K562 (cell line): ENCODE measurements around the gene RGMB. TPM values are rescaled to one million over a fixed set of nuclear protein-coding genes. Genes with fewer than 3 reads are reported as not detected.

ENCODE experiments used
- ATAC-seq: fragments of 200-7000 bp; cut with Tn5 transposase; 3 replicates; pipeline ENCODE4 v1.9.1; 2020; ENCODE audit warnings: moderate library complexity
- BruUV-seq: library from RNA; stranded (reverse); fragments of 400-500 nt; replicated peaks from 2 replicates; lab custom pipeline; 2021; lab: Mats Ljungman, UMichigan
- CTCF ChIA-PET: fragments of 300-600 bp; formaldehyde crosslinking; extraction: SDS; loops from one replicate; lab custom pipeline; 2021; ENCODE audit warnings: low intra/inter-chr PET ratio; lab: Yijun Ruan, JAX
- POLR2A ChIA-PET: fragments of 300-600, 350-650 bp; sonication (Branson Sonifier 250); formaldehyde crosslinking; extraction: SDS; loops from one replicate; lab custom pipeline; 2021; ENCODE audit warnings: antibody characterized with exemption, inconsistent platforms; lab: Yijun Ruan, JAX
- DNase-seq, 4 experiments: peaks; one replicate each; pipeline versions ENCODE4 v3.0.0 to v3.0.0-alpha.2; 2011 to 2018; ENCODE audit warnings: low spot score in 3 of 4, mixed read lengths in 3 of 4; ENCODE audit errors: extremely low read depth in 1 of 4
- FAIRE-seq: peaks from 2 replicates; lab custom pipeline; 2011; peaks lifted over from hg19 to GRCh38; lab: Jason Lieb, UNC
- H2AFZ ChIP-seq: 2 replicates; pipeline ENCODE4 v1.6.0; 2011; ENCODE audit warnings: low read depth, low read length, control low read depth, inconsistent platforms
- H3K27ac ChIP-seq: fragments of 200-600 bp; 3 replicates; pipeline ENCODE4 v1.8.0; 2011; ENCODE audit warnings: low read depth, mild to moderate bottlenecking, control low read depth, inconsistent platforms, low read length, moderate library complexity, mixed read lengths; ENCODE audit errors: extremely low read depth
- H3K27me3 ChIP-seq, 2 experiments: fragments of 300-600 bp in 1 of 2; 2 replicates in 1 of 2; 3 replicates in 1 of 2; pipeline versions ENCODE4 v1.6.0 to v1.8.0; 2011; ENCODE audit warnings: inconsistent platforms in 2 of 2, low read length in 2 of 2, mild to moderate bottlenecking in 1 of 2, mixed read lengths in 1 of 2, moderate library complexity in 1 of 2; ENCODE audit not compliant: control insufficient read depth in 2 of 2, insufficient read depth in 2 of 2
- H3K36me3 ChIP-seq: fragments of 300-600 bp; 3 replicates; pipeline ENCODE4 v1.8.0; 2011; ENCODE audit warnings: mild to moderate bottlenecking, low read length, inconsistent platforms; ENCODE audit not compliant: control insufficient read depth, insufficient read depth
- H3K4me1 ChIP-seq, 2 experiments: fragments of 200-600 bp in 1 of 2; replicated peaks in 1 of 2; 2 replicates in 1 of 2; 3 replicates in 1 of 2; pipeline versions ENCODE4 v1.5.1 to v1.8.0; 2011; ENCODE audit warnings: inconsistent platforms in 2 of 2, low read length in 2 of 2, mild to moderate bottlenecking in 1 of 2, mixed read lengths in 1 of 2, moderate library complexity in 1 of 2; ENCODE audit not compliant: control insufficient read depth in 2 of 2, insufficient read depth in 2 of 2
- H3K4me2 ChIP-seq: 2 replicates; pipeline ENCODE4 v1.6.1; 2011; ENCODE audit warnings: low read length, control low read depth, inconsistent platforms, mixed read lengths; ENCODE audit not compliant: insufficient read depth
- H3K4me3 ChIP-seq: fragments of 200-600 bp; sonication (generic), shearing (Covaris generic); 2 replicates; pipeline ENCODE4 v1.5.1; 2016; ENCODE audit warnings: control low read depth, inconsistent platforms
- H3K79me2 ChIP-seq: fragments of 200-600 bp; 3 replicates; pipeline ENCODE4 v1.8.0; 2011; ENCODE audit warnings: low read length, inconsistent platforms; ENCODE audit not compliant: control insufficient read depth, insufficient read depth
- H3K9ac ChIP-seq, 2 experiments: 2 replicates each; pipeline versions ENCODE4 v1.6.0 to v1.6.1; 2011; ENCODE audit warnings: low read depth in 2 of 2, low read length in 2 of 2, control low read depth in 1 of 2, inconsistent platforms in 1 of 2, mild to moderate bottlenecking in 1 of 2, mixed read lengths in 1 of 2; ENCODE audit not compliant: insufficient read depth in 1 of 2
- H3K9me1 ChIP-seq: one replicate; pipeline ENCODE4 v1.6.0; 2011; ENCODE audit warnings: inconsistent platforms, mild to moderate bottlenecking, low read length, moderate library complexity; ENCODE audit not compliant: control insufficient read depth, insufficient read depth
- H3K9me3 ChIP-seq: replicated peaks from 2 replicates; pipeline ENCODE4 v1.5.1; 2011; ENCODE audit warnings: low read depth, low read length, inconsistent platforms; ENCODE audit not compliant: control insufficient read depth, insufficient read depth
- H4K20me1 ChIP-seq: replicated peaks from 2 replicates; pipeline ENCODE4 v1.6.1; 2011; ENCODE audit warnings: low read length, inconsistent platforms, mixed read lengths; ENCODE audit not compliant: control insufficient read depth, insufficient read depth
- ASH1L ChIP-seq: fragments of 450-650 bp; IDR thresholded peaks from 2 replicates; pipeline ENCODE4 v1.6.1; 2018; ENCODE audit warnings: borderline replicate concordance, mild to moderate bottlenecking, low read depth; ENCODE audit not compliant: partially characterized antibody
- CREM ChIP-seq: IDR thresholded peaks from 2 replicates; pipeline ENCODE4 v1.6.1; 2014; ENCODE audit warnings: antibody characterized with exemption, low read depth
- DMBX1 ChIP-seq: fragments of 250-450 bp; sonication (Bioruptor Pico); IDR thresholded peaks from 2 replicates; pipeline ENCODE4 v1.8.0; 2022; ENCODE audit warnings: inconsistent platforms, mild to moderate bottlenecking, moderate library complexity, borderline replicate concordance
- HLTF ChIP-seq: fragments of 450-650 bp; IDR thresholded peaks from 2 replicates; pipeline ENCODE4 v1.6.1; 2016
- KLF10 ChIP-seq: fragments of 250-450 bp; sonication (Bioruptor Pico); IDR thresholded peaks from 2 replicates; pipeline ENCODE4 v1.6.1; 2021; ENCODE audit warnings: matching md5 sums
- KLF16 ChIP-seq: IDR thresholded peaks from 2 replicates; pipeline ENCODE4 v1.6.1; 2016; ENCODE audit warnings: antibody characterized with exemption
- MAFF ChIP-seq: IDR thresholded peaks from 2 replicates; pipeline ENCODE4 v1.6.1; 2012; ENCODE audit warnings: low read length, improper control_type of control experiment
- MECOM ChIP-seq: fragments of 250-450 bp; sonication (Bioruptor Pico); IDR thresholded peaks from 2 replicates; pipeline ENCODE4 v1.8.0; 2022; ENCODE audit warnings: inconsistent platforms
- RAD21 ChIP-seq, 2 experiments: fragments of 250-450 bp in 1 of 2; fragments of 450-650 bp in 1 of 2; sonication (Bioruptor Pico) in 1 of 2; formaldehyde crosslinking in 1 of 2; IDR thresholded peaks in 1 of 2; conservative IDR thresholded peaks in 1 of 2; 2 replicates each; pipeline versions ENCODE4 v1.4.0 to v1.8.0; 2020 to 2022; ENCODE audit warnings: mild to moderate bottlenecking in 2 of 2, moderate library complexity in 1 of 2
- RBM14 ChIP-seq: fragments of 200-400 bp; formaldehyde crosslinking; IDR thresholded peaks from 2 replicates; pipeline ENCODE4 v1.6.1; 2018; ENCODE audit warnings: low read depth, mild to moderate bottlenecking, low read length, moderate library complexity, borderline replicate concordance; ENCODE audit not compliant: insufficient read depth
- RHOXF2B ChIP-seq: fragments of 250-450 bp; sonication (Bioruptor Pico); conservative IDR thresholded peaks from 2 replicates; pipeline ENCODE4 v1.5.1; 2021
- TARDBP ChIP-seq: fragments of 450-650 bp; IDR thresholded peaks from 2 replicates; pipeline ENCODE4 v1.6.1; 2016
- WGBS: fragments of 100-300 bp; shearing (Covaris generic); methylation state at CpG from one replicate; pipeline ENCODE4 v1.1.6; 2016; ENCODE audit warnings: low coverage, mixed read lengths; ENCODE audit not compliant: insufficient coverage; ENCODE audit errors: missing lambda C conversion rate; 5-methylcytosine and 5-hydroxymethylcytosine counted together
- in situ Hi-C: fragments of 300-500 bp; cut with MboI; formaldehyde crosslinking; loops from 4 replicates; pipeline ENCODE4 v1.15.0; 2018; ENCODE audit warnings: inconsistent platforms, mixed read lengths
- intact Hi-C: fragments of 100-400 bp; cut with micrococcal nuclease; formaldehyde crosslinking; loops from 2 replicates; pipeline ENCODE4 v1.14.2; 2022
- polyA plus RNA-seq, 8 experiments: library from polyadenylated mRNA; depleted of rRNA in 4 of 8; stranded (reverse) in 5 of 8; unstranded in 3 of 8; fragments of >200 nt; fragmentation: Nextera tagmentation in 2 of 8; fragmentation: Illumina TruSeq in 1 of 8; extraction: Ambion mirVana in 2 of 8; extraction: Trizol in 1 of 8; gene quantifications; 2 replicates each; pipeline versions ENCODE4 v1.2.1 to v1.2.3, GENCODE V29; 2011 to 2014; ENCODE audit warnings: inconsistent platforms in 1 of 8, missing spikeins in 1 of 8
- total RNA-seq, 7 experiments: library from RNA; depleted of rRNA in 6 of 7; stranded (reverse); fragments of >200 nt in 6 of 7; fragmentation: Illumina TruSeq in 2 of 7; extraction: Trizol in 2 of 7; gene quantifications; 2 replicates each; pipeline versions ENCODE4 v1.2.1 to v1.2.3, GENCODE V29; 2011 to 2021; ENCODE audit warnings: low replicate concordance in 1 of 7
- TF ChIP-seq, protein P1 (sequence below): sonication (generic); formaldehyde crosslinking; IDR thresholded peaks from 2 replicates; pipeline ENCODE4 v1.8.0; 2022; ENCODE audit warnings: missing genetic modification reagents, mild to moderate bottlenecking, borderline replicate concordance
- TF ChIP-seq, protein P2 (sequence below): IDR thresholded peaks from 2 replicates; pipeline ENCODE4 v1.6.1; 2012; ENCODE audit warnings: low read depth, low read length, improper control_type of control experiment, borderline replicate concordance
- TF ChIP-seq, protein P3 (sequence below), 3 experiments: IDR thresholded peaks in 2 of 3; conservative IDR thresholded peaks in 1 of 3; 2 replicates each; pipeline ENCODE4 v1.5.1; 2011 to 2012; ENCODE audit warnings: low read length in 3 of 3, mild to moderate bottlenecking in 3 of 3, control low read depth in 2 of 3, improper control_type of control experiment in 1 of 3, inconsistent platforms in 1 of 3, low read depth in 1 of 3, mixed read lengths in 1 of 3, moderate library complexity in 1 of 3; ENCODE audit not compliant: insufficient read depth in 2 of 3

Gene RGMB
- total and polyA plus RNA-seq, 9 of the 15 experiments (the other 6 are each of a cell fraction or from before 2014, with no cell fraction given): 0.03 to 0.38 TPM; not detected in 7

DNA sequence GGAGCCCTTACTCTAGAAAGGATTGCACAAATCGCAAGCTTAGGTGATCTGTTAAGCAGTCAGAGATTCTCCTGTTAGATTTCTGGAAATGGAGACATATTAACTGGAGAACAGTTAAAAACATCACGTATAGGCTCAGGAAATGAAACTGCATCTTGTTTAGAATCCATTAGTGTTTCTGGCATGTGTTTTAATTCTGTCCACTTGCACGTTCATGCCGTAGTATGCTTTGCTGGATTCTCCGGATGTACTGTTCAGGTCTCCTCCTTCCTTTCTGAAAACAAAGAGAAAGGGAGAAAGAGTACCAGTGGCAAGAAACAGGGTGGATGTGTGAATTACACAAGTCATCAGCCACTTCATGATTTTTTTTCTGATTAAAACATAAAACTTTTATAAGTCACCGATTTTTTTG is 2.5 kb upstream of the RGMB start (continued):
- TF ChIP-seq, protein P1, sequence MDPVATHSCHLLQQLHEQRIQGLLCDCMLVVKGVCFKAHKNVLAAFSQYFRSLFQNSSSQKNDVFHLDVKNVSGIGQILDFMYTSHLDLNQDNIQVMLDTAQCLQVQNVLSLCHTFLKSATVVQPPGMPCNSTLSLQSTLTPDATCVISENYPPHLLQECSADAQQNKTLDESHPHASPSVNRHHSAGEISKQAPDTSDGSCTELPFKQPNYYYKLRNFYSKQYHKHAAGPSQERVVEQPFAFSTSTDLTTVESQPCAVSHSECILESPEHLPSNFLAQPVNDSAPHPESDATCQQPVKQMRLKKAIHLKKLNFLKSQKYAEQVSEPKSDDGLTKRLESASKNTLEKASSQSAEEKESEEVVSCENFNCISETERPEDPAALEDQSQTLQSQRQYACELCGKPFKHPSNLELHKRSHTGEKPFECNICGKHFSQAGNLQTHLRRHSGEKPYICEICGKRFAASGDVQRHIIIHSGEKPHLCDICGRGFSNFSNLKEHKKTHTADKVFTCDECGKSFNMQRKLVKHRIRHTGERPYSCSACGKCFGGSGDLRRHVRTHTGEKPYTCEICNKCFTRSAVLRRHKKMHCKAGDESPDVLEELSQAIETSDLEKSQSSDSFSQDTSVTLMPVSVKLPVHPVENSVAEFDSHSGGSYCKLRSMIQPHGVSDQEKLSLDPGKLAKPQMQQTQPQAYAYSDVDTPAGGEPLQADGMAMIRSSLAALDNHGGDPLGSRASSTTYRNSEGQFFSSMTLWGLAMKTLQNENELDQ (CRISPR knock-in tag): no peak
- TF ChIP-seq ASH1L (no peak), DMBX1 (no peak), MECOM (no peak), RHOXF2B (CRISPR knock-in tag) (no peak), RBM14 (no peak), TARDBP (no peak)
- TF ChIP-seq, all 486 proteins: peak for 0

DNA sequence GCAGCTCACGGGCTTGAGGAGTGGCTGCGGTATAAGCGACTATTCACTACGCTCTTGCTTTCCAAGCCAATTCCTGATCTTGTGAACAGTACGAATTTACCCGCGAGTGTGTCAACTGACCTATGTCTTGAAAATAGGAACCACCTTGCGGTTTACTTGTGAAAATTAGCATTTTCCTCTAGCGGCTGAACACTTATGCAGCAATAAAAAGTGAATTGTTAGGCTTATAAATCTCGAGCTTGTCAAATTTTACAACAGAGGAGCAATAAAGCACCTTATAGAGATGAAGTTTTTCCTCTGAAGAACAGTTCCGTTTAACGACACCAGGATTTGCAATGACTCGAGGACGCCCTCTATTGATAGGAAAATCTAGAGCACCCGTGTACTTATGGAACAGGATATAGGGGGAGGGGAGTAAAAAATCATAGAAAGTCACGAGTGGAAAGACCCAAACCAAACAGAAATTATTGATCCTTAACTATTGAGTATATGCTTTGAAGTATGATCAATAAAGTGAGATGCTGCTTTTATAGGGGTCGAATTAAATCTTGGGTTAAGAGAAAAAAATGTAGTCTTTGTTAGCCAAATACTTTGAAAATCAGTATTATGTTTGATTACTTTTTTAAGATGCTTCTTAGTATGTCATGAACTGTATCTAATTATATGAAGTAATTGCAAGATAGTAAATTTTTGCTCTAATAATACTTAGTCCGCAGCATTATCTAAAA is 1.9 kb upstream of the RGMB start:
- H3K9me1 ChIP-seq: no peaks in the 10 kb centered on the region
- in situ Hi-C loops: no loop called here
- intact Hi-C loops: no loop called here
- 0 out of 2 replicates have a peak, but pooled peaks cover 2% of the 10 kb centered on the region for H4K20me1 ChIP-seq
- ATAC-seq: peak; percentile 80
- no TSS peak for BruUV-seq
- H3K79me2 ChIP-seq: no peaks in the 10 kb centered on the region
- no peak overlapping the region for H3K27ac ChIP-seq
- H3K4me1 ChIP-seq: peaks cover 0 to 33% of the 10 kb centered on the region in 2 experiments; a peak in 2 of 5 replicates
- 9% methylated on average over 18 of the region's 18 CpGs for WGBS
- no peak overlapping the region for H3K4me3 ChIP-seq
- no peak overlapping the region for H3K9ac ChIP-seq
- POLR2A ChIA-PET: no interaction called here
- peaks cover 13 to 36% of the 10 kb centered on the region in 2 experiments; a peak in 4 of 5 replicates for H3K27me3 ChIP-seq
- CTCF ChIA-PET: interaction anchor here (0.6 kb wide), 1 partner anchor 10 kb away, joined by 3 read pairs; no protein-coding TSS in a partner anchor
- peak; percentile 70 to 74 (median 72) for DNase-seq
- H2AFZ ChIP-seq: peak overlapping the region; percentile 37
- no peaks in the 10 kb centered on the region for H3K36me3 ChIP-seq
- H3K9me3 ChIP-seq: no peaks in the 10 kb centered on the region
- H3K4me2 ChIP-seq: peak overlapping the region; percentile 16; the same call in 1 of the 2 replicates
- peak; percentile 89 for FAIRE-seq
- peak; percentile 37 to 64 for TF ChIP-seq RAD21 (CRISPR knock-in tag; conservative IDR thresholded peaks at IDR 0.05 in 1 of 2, IDR thresholded peaks at IDR 0.05 in 1 of 2)
- TF ChIP-seq KLF16: 0 out of 2 replicates have a peak, but pooled peaks have one; percentile 12
- TF ChIP-seq, protein P2, sequence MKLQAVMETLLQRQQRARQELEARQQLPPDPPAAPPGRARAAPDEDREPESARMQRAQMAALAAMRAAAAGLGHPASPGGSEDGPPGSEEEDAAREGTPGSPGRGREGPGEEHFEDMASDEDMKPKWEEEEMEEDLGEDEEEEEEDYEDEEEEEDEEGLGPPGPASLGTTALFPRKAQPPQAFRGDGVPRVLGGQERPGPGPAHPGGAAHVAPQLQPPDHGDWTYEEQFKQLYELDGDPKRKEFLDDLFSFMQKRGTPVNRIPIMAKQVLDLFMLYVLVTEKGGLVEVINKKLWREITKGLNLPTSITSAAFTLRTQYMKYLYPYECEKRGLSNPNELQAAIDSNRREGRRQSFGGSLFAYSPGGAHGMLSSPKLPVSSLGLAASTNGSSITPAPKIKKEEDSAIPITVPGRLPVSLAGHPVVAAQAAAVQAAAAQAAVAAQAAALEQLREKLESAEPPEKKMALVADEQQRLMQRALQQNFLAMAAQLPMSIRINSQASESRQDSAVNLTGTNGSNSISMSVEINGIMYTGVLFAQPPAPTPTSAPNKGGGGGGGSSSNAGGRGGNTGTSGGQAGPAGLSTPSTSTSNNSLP: no peak
- TF ChIP-seq, protein P3, sequence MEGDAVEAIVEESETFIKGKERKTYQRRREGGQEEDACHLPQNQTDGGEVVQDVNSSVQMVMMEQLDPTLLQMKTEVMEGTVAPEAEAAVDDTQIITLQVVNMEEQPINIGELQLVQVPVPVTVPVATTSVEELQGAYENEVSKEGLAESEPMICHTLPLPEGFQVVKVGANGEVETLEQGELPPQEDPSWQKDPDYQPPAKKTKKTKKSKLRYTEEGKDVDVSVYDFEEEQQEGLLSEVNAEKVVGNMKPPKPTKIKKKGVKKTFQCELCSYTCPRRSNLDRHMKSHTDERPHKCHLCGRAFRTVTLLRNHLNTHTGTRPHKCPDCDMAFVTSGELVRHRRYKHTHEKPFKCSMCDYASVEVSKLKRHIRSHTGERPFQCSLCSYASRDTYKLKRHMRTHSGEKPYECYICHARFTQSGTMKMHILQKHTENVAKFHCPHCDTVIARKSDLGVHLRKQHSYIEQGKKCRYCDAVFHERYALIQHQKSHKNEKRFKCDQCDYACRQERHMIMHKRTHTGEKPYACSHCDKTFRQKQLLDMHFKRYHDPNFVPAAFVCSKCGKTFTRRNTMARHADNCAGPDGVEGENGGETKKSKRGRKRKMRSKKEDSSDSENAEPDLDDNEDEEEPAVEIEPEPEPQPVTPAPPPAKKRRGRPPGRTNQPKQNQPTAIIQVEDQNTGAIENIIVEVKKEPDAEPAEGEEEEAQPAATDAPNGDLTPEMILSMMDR (IDR thresholded peaks at IDR 0.05 in 2 of 3, conservative IDR thresholded peaks at IDR 0.05 in 1 of 3; ENCODE audit: insufficient read depth in 2 of 3, low read depth in 1 of 3, low read length in 3 of 3): peak; percentile 73 to 81 (median 78)
- no peak for TF ChIP-seq HLTF
- TF ChIP-seq CREM: 0 out of 2 replicates have a peak, but pooled peaks have one; percentile 9
- TF ChIP-seq KLF10 (CRISPR knock-in tag): no peak
- no peak for TF ChIP-seq MAFF
